ENCODE data around the gene FAM234B. TPM values are rescaled to one million over a fixed set of nuclear protein-coding genes. Genes with fewer than 3 reads are reported as not detected.

Gene FAM234B
- total RNA-seq, 1 donor = 3.3 TPM

DNA sequence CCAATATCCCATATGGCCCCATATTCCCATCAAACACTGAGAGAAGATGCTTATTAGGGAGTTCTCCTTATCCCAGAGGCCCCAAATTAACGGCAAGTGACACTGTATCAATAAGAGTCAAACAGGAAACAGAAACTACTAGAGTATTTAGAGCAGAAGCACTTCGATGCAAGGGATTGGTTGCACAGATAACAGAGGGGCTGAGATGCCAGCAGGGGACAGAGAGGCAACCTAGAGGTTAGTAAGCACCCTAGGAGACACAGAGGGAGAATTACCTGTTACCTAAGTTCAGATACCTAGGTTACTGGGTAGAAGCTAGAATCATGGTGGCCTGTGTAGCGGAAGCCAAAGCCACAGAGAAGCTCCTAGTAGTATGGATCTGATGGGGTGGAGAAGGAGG is 47.0 kb upstream of the FAM234B start:
- TF ChIP-seq, protein P1, sequence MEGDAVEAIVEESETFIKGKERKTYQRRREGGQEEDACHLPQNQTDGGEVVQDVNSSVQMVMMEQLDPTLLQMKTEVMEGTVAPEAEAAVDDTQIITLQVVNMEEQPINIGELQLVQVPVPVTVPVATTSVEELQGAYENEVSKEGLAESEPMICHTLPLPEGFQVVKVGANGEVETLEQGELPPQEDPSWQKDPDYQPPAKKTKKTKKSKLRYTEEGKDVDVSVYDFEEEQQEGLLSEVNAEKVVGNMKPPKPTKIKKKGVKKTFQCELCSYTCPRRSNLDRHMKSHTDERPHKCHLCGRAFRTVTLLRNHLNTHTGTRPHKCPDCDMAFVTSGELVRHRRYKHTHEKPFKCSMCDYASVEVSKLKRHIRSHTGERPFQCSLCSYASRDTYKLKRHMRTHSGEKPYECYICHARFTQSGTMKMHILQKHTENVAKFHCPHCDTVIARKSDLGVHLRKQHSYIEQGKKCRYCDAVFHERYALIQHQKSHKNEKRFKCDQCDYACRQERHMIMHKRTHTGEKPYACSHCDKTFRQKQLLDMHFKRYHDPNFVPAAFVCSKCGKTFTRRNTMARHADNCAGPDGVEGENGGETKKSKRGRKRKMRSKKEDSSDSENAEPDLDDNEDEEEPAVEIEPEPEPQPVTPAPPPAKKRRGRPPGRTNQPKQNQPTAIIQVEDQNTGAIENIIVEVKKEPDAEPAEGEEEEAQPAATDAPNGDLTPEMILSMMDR (IDR thresholded peaks at IDR 0.05; ENCODE audit: extremely low read depth, low read depth, low read length) = no peak
- DNase-seq (ENCODE audit: insufficient read length, low spot score, missing footprints) = no peak
- H3K4me3 ChIP-seq (ENCODE audit: insufficient read depth, low read length) = no peak overlapping the region
- H3K36me3 ChIP-seq (ENCODE audit: insufficient read depth, low read length) = no peaks in the 10 kb centered on the region
- peaks cover 38% of the 10 kb centered on the region for H3K4me1 ChIP-seq (ENCODE audit: insufficient read depth, low read length)
- no peak overlapping the region for H2AFZ ChIP-seq (ENCODE audit: low read length)
- no peak overlapping the region for H3K27ac ChIP-seq (ENCODE audit: low read depth, low read length)
- H4K20me1 ChIP-seq (ENCODE audit: insufficient read depth, low read length) = peaks cover 21% of the 10 kb centered on the region
- peak overlapping the region; percentile 29 for H3K4me2 ChIP-seq (ENCODE audit: insufficient read depth, low read length)
- no peaks in the 10 kb centered on the region for H3K27me3 ChIP-seq (ENCODE audit: insufficient read depth, low read length)
- H3K9me3 ChIP-seq (ENCODE audit: low read depth, low read length) = no peaks in the 10 kb centered on the region
- H3K79me2 ChIP-seq (ENCODE audit: insufficient read depth, low read length) = peaks cover 76% of the 10 kb centered on the region

DNA sequence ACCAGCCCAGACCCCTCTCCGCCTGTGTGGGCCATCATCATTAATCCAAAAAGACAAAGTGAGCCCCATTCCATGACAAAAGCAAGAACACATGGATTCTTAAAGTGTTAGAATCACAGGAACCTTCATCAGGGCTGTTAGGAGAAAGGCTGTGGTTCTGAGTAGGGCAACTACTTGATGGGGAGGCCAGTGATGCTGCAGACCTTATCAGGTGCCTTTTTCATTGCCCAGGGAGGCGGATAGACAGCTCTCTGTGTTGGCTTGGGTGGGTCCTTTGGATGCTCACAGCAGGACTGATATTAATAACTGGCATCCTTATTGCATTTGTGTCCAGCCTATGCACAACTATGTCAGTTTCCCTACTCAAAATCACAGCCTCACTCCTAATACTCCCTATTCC is 46.4 kb upstream of the FAM234B start:
- H3K79me2 ChIP-seq (ENCODE audit: insufficient read depth, low read length) = peaks cover 81% of the 10 kb centered on the region
- H3K27ac ChIP-seq (ENCODE audit: low read depth, low read length) = no peak overlapping the region
- H3K4me2 ChIP-seq (ENCODE audit: insufficient read depth, low read length) = peak overlapping the region; percentile 29

DNA sequence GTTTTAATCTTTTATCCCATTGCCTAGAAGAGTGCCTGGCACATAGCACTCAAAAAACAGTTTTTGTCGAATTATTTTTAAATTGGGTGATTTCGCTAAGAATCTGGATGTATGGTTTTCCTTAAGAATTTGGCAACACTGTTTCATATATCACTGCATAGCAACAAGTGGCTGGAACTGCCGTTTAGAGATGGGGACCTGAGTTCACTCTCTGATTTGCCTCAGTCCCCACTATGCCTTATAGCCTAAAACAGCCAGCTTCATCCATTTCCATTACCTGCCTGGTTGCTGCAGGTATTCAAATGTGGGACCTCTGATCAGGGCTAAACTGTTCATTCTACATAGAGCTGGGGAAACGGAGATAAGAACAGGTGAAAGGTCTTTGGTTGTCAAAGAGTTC is 45.9 kb upstream of the FAM234B start:
- TF ChIP-seq, protein P1 (IDR thresholded peaks at IDR 0.05; ENCODE audit: extremely low read depth, low read depth, low read length) = no peak
- no peak for DNase-seq (ENCODE audit: insufficient read length, low spot score, missing footprints)
- peaks cover 38% of the 10 kb centered on the region for H3K4me1 ChIP-seq (ENCODE audit: insufficient read depth, low read length)
- H3K4me2 ChIP-seq (ENCODE audit: insufficient read depth, low read length) = peak overlapping the region; percentile 90
- H2AFZ ChIP-seq (ENCODE audit: low read length) = no peak overlapping the region
- peaks cover 85% of the 10 kb centered on the region for H3K79me2 ChIP-seq (ENCODE audit: insufficient read depth, low read length)
- no peak overlapping the region for H3K27ac ChIP-seq (ENCODE audit: low read depth, low read length)
- H3K36me3 ChIP-seq (ENCODE audit: insufficient read depth, low read length) = no peaks in the 10 kb centered on the region
- H4K20me1 ChIP-seq (ENCODE audit: insufficient read depth, low read length) = peaks cover 21% of the 10 kb centered on the region
- no peaks in the 10 kb centered on the region for H3K27me3 ChIP-seq (ENCODE audit: insufficient read depth, low read length)
- peak overlapping the region; percentile 84 for H3K4me3 ChIP-seq (ENCODE audit: insufficient read depth, low read length)
- H3K9me3 ChIP-seq (ENCODE audit: low read depth, low read length) = no peaks in the 10 kb centered on the region

More for the DNA sequence above, 46.4 kb upstream of the FAM234B start:
- TF ChIP-seq, protein P1 (IDR thresholded peaks at IDR 0.05; ENCODE audit: extremely low read depth, low read depth, low read length) = no peak
- Histone ChIP-seq H3K9me3 (ENCODE audit: low read depth, low read length) (no peaks in the 10 kb centered on the region), H3K27me3 (ENCODE audit: insufficient read depth, low read length) (no peaks in the 10 kb centered on the region), H3K4me1 (ENCODE audit: insufficient read depth, low read length) (peaks cover 41% of the 10 kb centered on the region), H3K36me3 (ENCODE audit: insufficient read depth, low read length) (no peaks in the 10 kb centered on the region), H4K20me1 (ENCODE audit: insufficient read depth, low read length) (peaks cover 21% of the 10 kb centered on the region), H3K4me3 (ENCODE audit: insufficient read depth, low read length) (no peak overlapping the region), H2AFZ (ENCODE audit: low read length) (no peak overlapping the region)
- DNase-seq (ENCODE audit: insufficient read length, low spot score, missing footprints) = no peak

DNA sequence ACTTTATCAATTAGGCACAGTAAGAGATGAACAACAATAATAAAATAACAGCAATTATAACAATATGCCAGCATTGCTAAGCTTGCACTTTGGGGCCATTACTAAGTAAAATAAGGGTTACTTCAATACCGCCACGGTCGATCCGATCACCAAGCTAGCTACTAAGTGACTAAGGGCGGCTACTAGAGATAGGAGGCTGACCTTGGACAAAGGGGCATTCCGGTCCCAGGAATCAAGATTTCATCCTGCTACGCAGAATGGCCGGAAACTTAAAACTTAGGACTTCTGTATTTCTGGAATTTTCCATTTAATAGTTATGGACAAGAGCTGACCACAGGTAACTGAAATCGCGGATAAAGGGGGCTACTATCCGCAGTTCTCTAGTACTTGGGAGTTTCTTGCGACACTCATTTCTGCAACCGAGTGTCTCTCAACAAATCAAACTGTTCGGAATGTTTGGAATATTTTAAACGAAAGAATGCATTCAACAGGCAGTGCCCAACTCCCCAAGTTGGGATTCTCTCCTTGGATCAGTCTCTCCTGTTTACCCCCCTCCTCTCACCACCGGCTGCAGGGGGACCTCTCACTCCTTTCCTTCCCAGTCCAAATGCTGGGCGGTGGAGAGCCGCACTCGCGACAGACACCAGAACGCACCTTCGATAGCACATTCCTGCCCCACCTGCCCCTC is 44.8 kb upstream of the FAM234B start:
- peaks cover 21% of the 10 kb centered on the region for H4K20me1 ChIP-seq (ENCODE audit: insufficient read depth, low read length)
- no peaks in the 10 kb centered on the region for H3K36me3 ChIP-seq (ENCODE audit: insufficient read depth, low read length)
- TF ChIP-seq, protein P1 (IDR thresholded peaks at IDR 0.05; ENCODE audit: extremely low read depth, low read depth, low read length) = no peak
- peak overlapping the region; percentile 78 for H2AFZ ChIP-seq (ENCODE audit: low read length)
- peak overlapping the region; percentile 84 for H3K4me3 ChIP-seq (ENCODE audit: insufficient read depth, low read length)
- H3K4me1 ChIP-seq (ENCODE audit: insufficient read depth, low read length) = peaks cover 34% of the 10 kb centered on the region
- H3K4me2 ChIP-seq (ENCODE audit: insufficient read depth, low read length) = peak overlapping the region; percentile 90
- H3K79me2 ChIP-seq (ENCODE audit: insufficient read depth, low read length) = peaks cover 77% of the 10 kb centered on the region
- peak; percentile 83 for DNase-seq (ENCODE audit: insufficient read length, low spot score, missing footprints)
- no peaks in the 10 kb centered on the region for H3K27me3 ChIP-seq (ENCODE audit: insufficient read depth, low read length)
- H3K27ac ChIP-seq (ENCODE audit: low read depth, low read length) = peak overlapping the region; percentile 51
- H3K9me3 ChIP-seq (ENCODE audit: low read depth, low read length) = no peaks in the 10 kb centered on the region
